HepG2 (cell line): ENCODE data around the gene CDK5RAP2. TPM values are rescaled to one million over a fixed set of nuclear protein-coding genes. Genes with fewer than 3 reads are reported as not detected.

Experiments used
- ATAC-seq: fragments of 200-7000 bp; cut with Tn5 transposase; 3 replicates; pipeline ENCODE4 v1.9.1; 2020; ENCODE audit warnings: mild to moderate bottlenecking, moderate library complexity
- BruUV-seq: library from RNA; stranded (reverse); fragments of 400-500 nt; replicated peaks from 2 replicates; lab custom pipeline; 2021; lab: Mats Ljungman, UMichigan
- CTCF ChIA-PET: fragments of 300-600 bp; formaldehyde crosslinking; extraction: SDS; loops from one replicate; lab custom pipeline; 2021; ENCODE audit warnings: low total read pairs, inconsistent platforms, low intra/inter-chr PET ratio; lab: Yijun Ruan, JAX
- POLR2A ChIA-PET: fragments of 350-600 bp; sonication (Branson Sonifier 250); formaldehyde crosslinking; loops from one replicate; lab custom pipeline; 2020; ENCODE audit warnings: antibody characterized with exemption, inconsistent platforms; lab: Yijun Ruan, JAX
- DNase-seq: peaks from one replicate; pipeline ENCODE4 v3.0.0-alpha.2; 2015; ENCODE audit warnings: low spot score
- FAIRE-seq: peaks from 3 replicates; lab custom pipeline; 2011; peaks lifted over from hg19 to GRCh38; lab: Jason Lieb, UNC
- H2AFZ ChIP-seq: one replicate; pipeline ENCODE4 v1.6.1; 2011; ENCODE audit warnings: low read length, inconsistent platforms
- H3K27ac ChIP-seq: fragments of 300-600 bp; 3 replicates; pipeline ENCODE4 v1.8.0; 2011; ENCODE audit warnings: mixed run types, mild to moderate bottlenecking, mixed read lengths, low read length, inconsistent platforms; ENCODE audit not compliant: insufficient read depth; ENCODE audit errors: extremely low read length
- H3K27me3 ChIP-seq, 2 experiments: fragments of 200-600 bp in 1 of 2; 2 replicates in 1 of 2; 3 replicates in 1 of 2; pipeline versions ENCODE4 v1.6.0 to v1.8.0; 2011; ENCODE audit warnings: low read length in 2 of 2, mild to moderate bottlenecking in 2 of 2, moderate library complexity in 2 of 2, inconsistent platforms in 1 of 2; ENCODE audit not compliant: insufficient read depth in 2 of 2, control insufficient read depth in 1 of 2
- H3K36me3 ChIP-seq, 2 experiments: fragments of 200-600 bp in 1 of 2; replicated peaks in 1 of 2; 2 replicates in 1 of 2; 3 replicates in 1 of 2; pipeline versions ENCODE4 v1.5.1 to v1.8.0; 2011; ENCODE audit warnings: low read length in 2 of 2, inconsistent platforms in 1 of 2; ENCODE audit not compliant: insufficient read depth in 2 of 2, control insufficient read depth in 1 of 2
- H3K4me1 ChIP-seq: 2 replicates; pipeline ENCODE4 v1.5.1; 2012; ENCODE audit warnings: low read length, inconsistent platforms; ENCODE audit not compliant: insufficient read depth
- H3K4me2 ChIP-seq: 2 replicates; pipeline ENCODE4 v1.6.0; 2011; ENCODE audit warnings: low read depth, low read length, inconsistent platforms
- H3K4me3 ChIP-seq, 3 experiments: fragments of 200-600 bp in 1 of 3; sonication (generic), shearing (Covaris generic) in 1 of 3; replicated peaks in 1 of 3; 2 replicates each; pipeline ENCODE4 v1.5.1; 2011 to 2016; ENCODE audit warnings: low read length in 3 of 3, inconsistent platforms in 2 of 3, low read depth in 2 of 3, mild to moderate bottlenecking in 2 of 3, control low read depth in 1 of 3, mixed read lengths in 1 of 3; ENCODE audit not compliant: insufficient read depth in 1 of 3
- H3K79me2 ChIP-seq: one replicate; pipeline ENCODE4 v1.6.1; 2011; ENCODE audit warnings: low read length, inconsistent platforms; ENCODE audit not compliant: insufficient read depth
- H3K9ac ChIP-seq: 2 replicates; pipeline ENCODE4 v1.6.0; 2011; ENCODE audit warnings: mild to moderate bottlenecking, low read depth, low read length, inconsistent platforms; ENCODE audit not compliant: insufficient read depth
- H3K9me3 ChIP-seq: 2 replicates; pipeline ENCODE4 v1.5.1; 2012; ENCODE audit warnings: mild to moderate bottlenecking, low read length
- H4K20me1 ChIP-seq: 2 replicates; pipeline ENCODE4 v1.6.0; 2011; ENCODE audit warnings: inconsistent platforms, mild to moderate bottlenecking, low read length, moderate library complexity; ENCODE audit not compliant: insufficient read depth
- ZNF629 ChIP-seq: sonication (generic); formaldehyde crosslinking; conservative IDR thresholded peaks from 2 replicates; pipeline ENCODE4 v1.5.0; 2020; ENCODE audit warnings: missing genetic modification reagents
- WGBS: methylation state at CpG from one replicate; pipeline ENCODE4 v1.1.6; 2017; ENCODE audit warnings: low lambda C conversion rate; 5-methylcytosine and 5-hydroxymethylcytosine counted together
- in situ Hi-C: cut with HindIII; loops from 2 replicates; pipeline ENCODE4 v1.10.0; 2017; ENCODE audit warnings: low pct_unique_long_range_greater_than_20kb; ENCODE audit not compliant: extremely low pct_ligation_motif_present
- intact Hi-C: fragments of 100-400 bp; cut with micrococcal nuclease; formaldehyde crosslinking; loops from one replicate; pipeline ENCODE4 v1.10.0; 2022; ENCODE audit not compliant: unreplicated experiment
- polyA plus RNA-seq, 8 experiments: library from polyadenylated mRNA; depleted of rRNA in 3 of 8; stranded (reverse) in 7 of 8; unstranded in 1 of 8; fragments of >200 nt; fragmentation: Illumina TruSeq in 4 of 8; extraction: Trizol in 4 of 8; gene quantifications; 2 replicates each; pipeline versions ENCODE4 v1.2.1 to v1.2.3, GENCODE V29; 2011 to 2016; ENCODE audit warnings: low read depth in 4 of 8, missing spikeins in 1 of 8, mixed read lengths in 1 of 8; ENCODE audit not compliant: insufficient read depth in 1 of 8
- total RNA-seq, 5 experiments: library from RNA; depleted of rRNA; stranded (reverse); fragments of >200 nt; fragmentation: Illumina TruSeq; extraction: Trizol; gene quantifications; 2 replicates each; pipeline ENCODE4 v1.2.3, GENCODE V29; 2016; ENCODE audit warnings: low read depth in 1 of 5
- TF ChIP-seq, protein P1 (sequence below): sonication (generic); formaldehyde crosslinking; IDR thresholded peaks from 2 replicates; pipeline ENCODE4 v1.8.0; 2022; ENCODE audit warnings: mild to moderate bottlenecking, missing genetic modification reagents, borderline replicate concordance
- TF ChIP-seq, protein P2 (sequence below): sonication (generic); formaldehyde crosslinking; IDR thresholded peaks from 2 replicates; pipeline ENCODE4 v1.5.0; 2020; ENCODE audit warnings: missing genetic modification reagents

The CDK5RAP2 gene
- total and polyA plus RNA-seq, 2 of the 13 experiments (the other 11 are each of a cell fraction or from before 2014, with no cell fraction given), result 31.8 to 42.2 TPM

DNA sequence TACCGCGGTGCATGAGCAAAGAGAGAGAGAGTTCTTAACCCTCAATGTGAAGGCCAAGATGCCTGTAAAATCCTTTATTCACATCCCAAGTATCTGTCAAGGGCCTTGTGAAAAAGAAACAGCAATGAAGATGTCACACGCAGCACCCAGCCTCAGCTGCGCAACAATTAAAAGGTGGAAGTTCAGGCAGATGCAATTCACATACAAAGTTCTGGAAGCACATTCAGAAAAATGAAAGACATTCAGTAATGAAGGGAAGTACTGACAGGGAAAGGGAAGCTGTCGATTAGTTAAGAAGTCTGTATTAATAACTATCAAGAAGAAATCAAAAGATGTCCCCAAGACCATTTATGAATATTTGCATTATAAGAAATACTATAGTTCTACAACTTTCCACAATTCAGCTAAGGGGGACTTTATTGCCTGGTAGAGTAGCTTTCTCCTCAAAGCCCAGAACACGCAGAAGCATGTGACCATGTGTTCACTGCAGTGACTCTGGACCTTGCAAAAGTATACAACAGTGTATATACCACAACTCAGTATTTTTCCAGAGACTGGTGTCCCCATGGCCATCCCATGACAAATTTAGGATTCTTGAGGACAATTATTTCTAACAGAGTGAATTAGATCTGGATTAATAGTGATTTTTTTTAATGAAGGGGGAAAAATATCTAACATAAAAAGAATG is 137.5 kb downstream of the CDK5RAP2 start:
- FAIRE-seq (no peak), DNase-seq (no peak), ATAC-seq (no peak)
- WGBS, result 96% methylated on average over 6 of the region's 6 CpGs
- Histone ChIP-seq H3K4me2 (no peak overlapping the region), H3K4me1 (no peaks in the 10 kb centered on the region), H3K9me3 (no peaks in the 10 kb centered on the region), H3K36me3 (peaks cover 37 to 97% of the 10 kb centered on the region in 2 experiments), H4K20me1 (no peaks in the 10 kb centered on the region), H3K79me2 (no peaks in the 10 kb centered on the region), H3K27ac (no peak overlapping the region), H2AFZ (no peak overlapping the region), H3K27me3 (no peaks in the 10 kb centered on the region), H3K4me3 (no peak overlapping the region), H3K9ac (no peak overlapping the region)
- ChIA-PET POLR2A (no interaction called here), CTCF (no interaction called here)
- in situ Hi-C loops, result no loop called here
- intact Hi-C loops, result no loop called here
- BruUV-seq, result no TSS peak
- TF ChIP-seq, protein P1, sequence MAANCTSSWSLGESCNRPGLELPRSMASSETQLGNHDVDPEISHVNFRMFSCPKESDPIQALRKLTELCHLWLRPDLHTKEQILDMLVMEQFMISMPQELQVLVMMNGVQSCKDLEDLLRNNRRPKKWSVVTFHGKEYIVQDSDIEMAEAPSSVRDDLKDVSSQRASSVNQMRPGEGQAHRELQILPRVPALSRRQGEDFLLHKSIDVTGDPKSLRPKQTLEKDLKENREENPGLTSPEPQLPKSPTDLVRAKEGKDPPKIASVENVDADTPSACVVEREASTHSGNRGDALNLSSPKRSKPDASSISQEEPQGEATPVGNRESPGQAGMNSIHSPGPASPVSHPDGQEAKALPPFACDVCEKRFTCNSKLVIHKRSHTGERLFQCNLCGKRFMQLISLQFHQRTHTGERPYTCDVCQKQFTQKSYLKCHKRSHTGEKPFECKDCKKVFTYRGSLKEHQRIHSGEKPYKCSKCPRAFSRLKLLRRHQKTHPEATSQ (CRISPR knock-in tag), result no peak
- TF ChIP-seq, protein P2, sequence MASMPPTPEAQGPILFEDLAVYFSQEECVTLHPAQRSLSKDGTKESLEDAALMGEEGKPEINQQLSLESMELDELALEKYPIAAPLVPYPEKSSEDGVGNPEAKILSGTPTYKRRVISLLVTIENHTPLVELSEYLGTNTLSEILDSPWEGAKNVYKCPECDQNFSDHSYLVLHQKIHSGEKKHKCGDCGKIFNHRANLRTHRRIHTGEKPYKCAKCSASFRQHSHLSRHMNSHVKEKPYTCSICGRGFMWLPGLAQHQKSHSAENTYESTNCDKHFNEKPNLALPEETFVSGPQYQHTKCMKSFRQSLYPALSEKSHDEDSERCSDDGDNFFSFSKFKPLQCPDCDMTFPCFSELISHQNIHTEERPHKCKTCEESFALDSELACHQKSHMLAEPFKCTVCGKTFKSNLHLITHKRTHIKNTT, result no peak
- TF ChIP-seq ZNF629, result 0 out of 2 replicates have a peak, but pooled peaks have one; percentile 1
